Renal cortical epithelial cell (primary cell): ENCODE measurements around the gene GRIK4. TPM values are rescaled to one million over a fixed set of nuclear protein-coding genes. Genes with fewer than 3 reads are reported as not detected.
"Not testable (repeated sequence)": the region's sequence is repeated elsewhere in the genome, so short reads cannot be mapped to it uniquely, and the experiment has no call there.

Source experiments
- DNase-seq: peaks from one replicate; pipeline ENCODE4 v3.0.0-alpha.2; 2011; ENCODE audit warnings: low read depth
- total RNA-seq: library from RNA; depleted of rRNA; stranded (reverse); fragments of >200 nt; gene quantifications from 2 replicates; pipeline ENCODE4 v1.2.3, GENCODE V29; 2014

The GRIK4 gene
- total RNA-seq, 1 donor from 2014 or later = under 0.01 TPM

- DNase-seq = no peak
Observed at GRCh38 chr11:120995184-120995583, 483.6 kb downstream of the GRIK4 start.

- no peak for DNase-seq
Observed at GRCh38 chr11:120996973-120997372, 485.4 kb downstream of the GRIK4 start.

GRCh38 chr11:120998581-120998980, 487.0 kb downstream of the GRIK4 start:
- no peak for DNase-seq

- no peak for DNase-seq
Observed at GRCh38 chr11:121004206-121004840, 492.8 kb downstream of the GRIK4 start.

GRCh38 chr11:121006922-121007321, 495.4 kb downstream of the GRIK4 start:
- no peak for DNase-seq

- no peak for DNase-seq
Observed at GRCh38 chr11:121008551-121008950, 497.0 kb downstream of the GRIK4 start.

- peak; percentile 2 for DNase-seq
Observed at GRCh38 chr11:121012091-121012490, 500.5 kb downstream of the GRIK4 start.

GRCh38 chr11:121018746-121019145, 507.2 kb downstream of the GRIK4 start:
- no peak for DNase-seq

GRCh38 chr11:121021718-121022117, 510.2 kb downstream of the GRIK4 start:
- not testable (repeated sequence) for DNase-seq

GRCh38 chr11:121023848-121024751, 512.6 kb downstream of the GRIK4 start, which contains the start of gene TBCEL:
TSS of gene TBCEL (plus strand) at chr11:121024102. CDS start at chr11:121045691, 21,589 bp downstream.
- DNase-seq = peak; percentile 43

- DNase-seq = peak; percentile 51
Observed at GRCh38 chr11:121024989-121025388, 513.4 kb downstream of the GRIK4 start.

- no peak for DNase-seq
Observed at GRCh38 chr11:121029153-121029552, 517.6 kb downstream of the GRIK4 start.

- DNase-seq = no peak
Observed at GRCh38 chr11:121029813-121030445, 518.4 kb downstream of the GRIK4 start.

- no peak for DNase-seq
Observed at GRCh38 chr11:121031167-121031566, 519.6 kb downstream of the GRIK4 start.

- not testable (repeated sequence) for DNase-seq
Observed at GRCh38 chr11:121031648-121032047, 520.1 kb downstream of the GRIK4 start.

GRCh38 chr11:121032546-121032945, 521.0 kb downstream of the GRIK4 start:
- no peak for DNase-seq

GRCh38 chr11:121033635-121034034, 522.1 kb downstream of the GRIK4 start:
- DNase-seq = peak; percentile 21

GRCh38 chr11:121035169-121035755, 523.7 kb downstream of the GRIK4 start:
- no peak for DNase-seq

- no peak for DNase-seq
Observed at GRCh38 chr11:121035780-121036179, 524.2 kb downstream of the GRIK4 start.

GRCh38 chr11:121037016-121037415, 525.5 kb downstream of the GRIK4 start:
- no peak for DNase-seq
